Endothelial cell of umbilical vein (primary cell): Measurements from ENCODE around the gene ADAMTS17. TPM values are rescaled to one million over a fixed set of nuclear protein-coding genes. Genes with fewer than 3 reads are reported as not detected.

Source experiments
- BruUV-seq: library from RNA; stranded (reverse); fragments of 400-500 nt; replicated peaks from 2 replicates; lab custom pipeline; 2021; lab: Mats Ljungman, UMichigan
- CTCF ChIA-PET: fragments of 300-600, 350-600 bp; sonication (Branson Sonifier 250); formaldehyde crosslinking; loops from one replicate; lab custom pipeline; 2021; ENCODE audit warnings: antibody characterized with exemption, inconsistent platforms; lab: Charles Lee
- POLR2A ChIA-PET: fragments of 300-600, 350-600 bp; sonication (Branson Sonifier 250); formaldehyde crosslinking; loops from one replicate; lab custom pipeline; 2021; ENCODE audit warnings: antibody characterized with exemption, inconsistent platforms; lab: Charles Lee
- DNase-seq: peaks from one replicate; pipeline ENCODE4 v3.0.0-alpha.2; 2011; ENCODE audit warnings: low read depth, low spot score
- FAIRE-seq: peaks from 2 replicates; lab custom pipeline; 2011; peaks lifted over from hg19 to GRCh38; lab: Jason Lieb, UNC
- H2AFZ ChIP-seq: 2 replicates; pipeline ENCODE4 v1.6.0; 2012; ENCODE audit warnings: low read depth, low read length, control low read depth, inconsistent platforms
- H3K27ac ChIP-seq: 2 replicates; pipeline ENCODE4 v1.5.1; 2011; ENCODE audit warnings: low read depth, mild to moderate bottlenecking, control low read depth, low read length, moderate library complexity; ENCODE audit not compliant: insufficient read depth
- H3K27me3 ChIP-seq, 2 experiments: 2 replicates each; pipeline versions ENCODE4 v1.6.0 to v1.6.1; 2011; ENCODE audit warnings: low read length in 2 of 2, mixed read lengths in 1 of 2; ENCODE audit not compliant: control insufficient read depth in 2 of 2, insufficient read depth in 2 of 2
- H3K36me3 ChIP-seq, 2 experiments: 2 replicates in 1 of 2; 3 replicates in 1 of 2; pipeline ENCODE4 v1.5.1; 2011; ENCODE audit warnings: low read length in 2 of 2, mild to moderate bottlenecking in 1 of 2, moderate library complexity in 1 of 2; ENCODE audit not compliant: control insufficient read depth in 2 of 2, insufficient read depth in 2 of 2; ENCODE audit errors: extremely low read depth in 1 of 2
- H3K4me1 ChIP-seq: 3 replicates; pipeline ENCODE4 v1.5.1; 2011; ENCODE audit warnings: mild to moderate bottlenecking, low read length; ENCODE audit not compliant: control insufficient read depth, insufficient read depth; ENCODE audit errors: extremely low read depth
- H3K4me2 ChIP-seq: 2 replicates; pipeline ENCODE4 v1.6.1; 2011; ENCODE audit warnings: low read length, control low read depth, mixed read lengths; ENCODE audit not compliant: insufficient read depth
- H3K4me3 ChIP-seq, 3 experiments: fragments of 200-600 bp in 1 of 3; sonication (generic), shearing (Covaris generic) in 1 of 3; replicated peaks in 1 of 3; 2 replicates each; pipeline ENCODE4 v1.5.1; 2011 to 2016; ENCODE audit warnings: control low read depth in 3 of 3, low read length in 3 of 3, mild to moderate bottlenecking in 2 of 3, inconsistent platforms in 1 of 3, low read depth in 1 of 3, moderate library complexity in 1 of 3; ENCODE audit not compliant: insufficient read depth in 1 of 3
- H3K79me2 ChIP-seq: 2 replicates; pipeline ENCODE4 v1.6.0; 2012; ENCODE audit warnings: low read length, inconsistent platforms; ENCODE audit not compliant: control insufficient read depth, insufficient read depth
- H3K9ac ChIP-seq: replicated peaks from 2 replicates; pipeline ENCODE3; 2011; ENCODE audit warnings: low read length, control low read depth; ENCODE audit not compliant: insufficient read depth; ENCODE audit errors: extremely low read depth
- H3K9me1 ChIP-seq: replicated peaks from 3 replicates; pipeline ENCODE4 v1.6.0; 2011; ENCODE audit warnings: mild to moderate bottlenecking, low read length; ENCODE audit not compliant: control insufficient read depth, insufficient read depth; ENCODE audit errors: extremely low read depth
- H3K9me3 ChIP-seq: replicated peaks from 2 replicates; pipeline ENCODE4 v1.5.1; 2012; ENCODE audit warnings: low read length, inconsistent platforms; ENCODE audit not compliant: control insufficient read depth, insufficient read depth
- H4K20me1 ChIP-seq: replicated peaks from 2 replicates; pipeline ENCODE3; 2011; ENCODE audit warnings: mild to moderate bottlenecking, low read length; ENCODE audit not compliant: control insufficient read depth, insufficient read depth; ENCODE audit errors: extremely low read depth
- CTCF ChIP-seq, 2 donors: IDR thresholded peaks; 1 replicate in 1 of 2; 2 replicates in 1 of 2; pipeline ENCODE4 v1.5.1; 2011; ENCODE audit warnings: low read length in 2 of 2, mild to moderate bottlenecking in 2 of 2, moderate library complexity in 2 of 2, control low read depth in 1 of 2, inconsistent platforms in 1 of 2, low read depth in 1 of 2; ENCODE audit not compliant: insufficient read depth in 1 of 2; ENCODE audit errors: extremely low read depth in 1 of 2
- EZH2 ChIP-seq: IDR thresholded peaks from 2 replicates; pipeline ENCODE4 v1.6.1; 2012; ENCODE audit warnings: borderline replicate concordance, low read depth, mild to moderate bottlenecking, moderate library complexity, low read length, inconsistent platforms; ENCODE audit not compliant: severe bottlenecking
- FOS ChIP-seq: IDR thresholded peaks from 2 replicates; pipeline ENCODE4 v1.6.1; 2011; ENCODE audit warnings: mild to moderate bottlenecking, low read length, moderate library complexity, borderline replicate concordance; ENCODE audit not compliant: insufficient read depth
- GATA2 ChIP-seq: IDR thresholded peaks from 2 replicates; pipeline ENCODE4 v1.7.0; 2011; ENCODE audit warnings: low read depth, mild to moderate bottlenecking, moderate library complexity, mixed read lengths, low read length; ENCODE audit not compliant: insufficient read length, insufficient read depth
- JUN ChIP-seq: IDR thresholded peaks from 2 replicates; pipeline ENCODE4 v1.6.1; 2011; ENCODE audit warnings: borderline replicate concordance, low read depth; ENCODE audit not compliant: insufficient read length, insufficient read depth
- MYC ChIP-seq: IDR thresholded peaks from one replicate; pipeline ENCODE4 v1.6.1; 2011; ENCODE audit warnings: mild to moderate bottlenecking, low read depth, low read length
- POLR2A ChIP-seq: IDR thresholded peaks from 2 replicates; pipeline ENCODE4 v1.6.1; 2012; ENCODE audit warnings: low read depth, mild to moderate bottlenecking, control low read depth, low read length
- POLR2AphosphoS5 ChIP-seq: IDR thresholded peaks from 2 replicates; pipeline ENCODE4 v1.6.1; 2012; ENCODE audit warnings: low read depth, mild to moderate bottlenecking, control low read depth, low read length, moderate library complexity; ENCODE audit not compliant: insufficient read depth
- dilution Hi-C: fragments of 300-500 bp; cut with MboI; formaldehyde crosslinking; loops from one replicate; pipeline ENCODE4 v1.15.0; 2019; ENCODE audit warnings: low sequenced_read_pairs; ENCODE audit not compliant: extremely low pct_ligation_motif_present
- intact Hi-C: fragments of 100-400 bp; cut with micrococcal nuclease; formaldehyde crosslinking; loops from one replicate; pipeline ENCODE4 v1.10.0; 2022
- polyA plus RNA-seq, 4 experiments: library from polyadenylated mRNA; depleted of rRNA in 3 of 4; stranded (reverse) in 3 of 4; unstranded in 1 of 4; fragments of >200 nt; gene quantifications; 2 replicates each; pipeline versions ENCODE4 v1.2.1 to v1.2.3, GENCODE V29; 2011 to 2012; ENCODE audit warnings: missing spikeins in 1 of 4
- total RNA-seq: library from RNA; stranded (reverse); gene quantifications from 2 replicates; pipeline ENCODE4 v1.2.3, GENCODE V29; 2021
- TF ChIP-seq, protein P1 (sequence below): IDR thresholded peaks from 2 replicates; pipeline ENCODE4 v1.6.1; 2011; ENCODE audit not compliant: insufficient read depth, insufficient read length

ADAMTS17 gene
- total and polyA plus RNA-seq, 2 donors (not counting 3 experiments of a cell fraction or from before 2014, with no cell fraction given), result 0.12 TPM; not detected in 1

DNA sequence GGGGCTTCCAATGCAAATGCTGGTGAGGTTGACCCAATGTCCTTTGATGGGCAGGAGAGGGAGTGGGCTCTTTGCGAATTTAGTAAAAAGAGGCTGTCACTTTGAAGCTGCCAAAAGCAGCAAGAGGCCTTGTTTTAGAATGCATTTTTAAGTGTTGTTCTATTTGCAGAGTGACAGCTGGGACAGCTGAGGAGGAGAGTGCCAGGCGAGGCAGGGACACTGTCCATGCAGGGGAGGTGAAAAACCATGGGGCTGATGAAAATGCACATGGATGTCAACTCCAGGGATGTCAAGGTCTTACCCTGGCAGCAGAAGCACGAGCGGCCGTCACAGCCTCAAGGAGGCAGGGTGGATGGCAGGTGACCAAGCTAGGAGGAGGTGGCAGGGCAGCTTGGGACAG is 279.8 kb downstream of the ADAMTS17 start:
- H3K4me3 ChIP-seq, result no peak overlapping the region
- H3K27ac ChIP-seq, result no peak overlapping the region
- ChIA-PET CTCF (no interaction called here), POLR2A (no interaction called here)
- H3K4me2 ChIP-seq, result no peak overlapping the region
- no peaks in the 10 kb centered on the region for H3K9me3 ChIP-seq
- no peaks in the 10 kb centered on the region for H3K36me3 ChIP-seq
- intact Hi-C loops, result no loop called here
- no peak for FAIRE-seq
- TF ChIP-seq, protein P1, sequence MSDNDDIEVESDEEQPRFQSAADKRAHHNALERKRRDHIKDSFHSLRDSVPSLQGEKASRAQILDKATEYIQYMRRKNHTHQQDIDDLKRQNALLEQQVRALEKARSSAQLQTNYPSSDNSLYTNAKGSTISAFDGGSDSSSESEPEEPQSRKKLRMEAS, result no peak
- TF ChIP-seq FOS (no peak), EZH2 (no peak), JUN (no peak), GATA2 (no peak), MYC (no peak), POLR2AphosphoS5 (no peak), POLR2A (no peak), CTCF (IDR thresholded peaks at IDR 0.05; ENCODE audit: extremely low read depth in 1 of 2, insufficient read depth in 1 of 2, low read depth in 1 of 2, low read length in 2 of 2) (no peak)
- H3K27me3 ChIP-seq, result no peaks in the 10 kb centered on the region
- no peak for DNase-seq
- no peak overlapping the region for H2AFZ ChIP-seq
- H4K20me1 ChIP-seq, result no peaks in the 10 kb centered on the region
- no peak overlapping the region for H3K9ac ChIP-seq
- dilution Hi-C loops, result no loop called here
- H3K4me1 ChIP-seq, result no peaks in the 10 kb centered on the region
- H3K9me1 ChIP-seq, result no peaks in the 10 kb centered on the region
- H3K79me2 ChIP-seq, result no peaks in the 10 kb centered on the region
- BruUV-seq, result no TSS peak
